ENCODE results near the gene CCDC120. TPM values are rescaled to one million over a fixed set of nuclear protein-coding genes. Genes with fewer than 3 reads are reported as not detected.
A peak's percentile ranks its signal among the peaks of the same experiment; 100 is the strongest.

CCDC120 gene
- total RNA-seq, 1 donor from 2014 or later, result 1.7 TPM

GRCh38 chrX:49089553-49089952, 30.8 kb downstream of the CCDC120 start:
- intact Hi-C loops (cut with DNase I), result no loop called here
- no peak for DNase-seq (ENCODE audit: low spot score)

- DNase-seq (ENCODE audit: low spot score), result no peak
- intact Hi-C loops (cut with DNase I), result no loop called here
Measured at GRCh38 chrX:49096419-49096818, 37.6 kb downstream of the CCDC120 start.

GRCh38 chrX:49100704-49101628, 42.2 kb downstream of the CCDC120 start:
- intact Hi-C loops (cut with DNase I), result no loop called here
- peak; percentile 95 for DNase-seq (ENCODE audit: low spot score)

- no peak for DNase-seq (ENCODE audit: low spot score)
- intact Hi-C loops (cut with DNase I), result no loop called here
Measured at GRCh38 chrX:49101629-49101984, 42.8 kb downstream of the CCDC120 start.

GRCh38 chrX:49102190-49102589, 43.4 kb downstream of the CCDC120 start:
- intact Hi-C loops (cut with DNase I), result no loop called here
- no peak for DNase-seq (ENCODE audit: low spot score)

GRCh38 chrX:49103637-49104036, 44.8 kb downstream of the CCDC120 start:
- DNase-seq (ENCODE audit: low spot score), result no peak
- intact Hi-C loops (cut with DNase I), result no loop called here

GRCh38 chrX:49106296-49106695, 47.5 kb downstream of the CCDC120 start:
- intact Hi-C loops (cut with DNase I), result no loop called here
- DNase-seq (ENCODE audit: low spot score), result no peak

- DNase-seq (ENCODE audit: low spot score), result no peak
- intact Hi-C loops (cut with DNase I), result no loop called here
Measured at GRCh38 chrX:49106930-49107329, 48.1 kb downstream of the CCDC120 start.

GRCh38 chrX:49108641-49109040, 49.8 kb downstream of the CCDC120 start:
- intact Hi-C loops (cut with DNase I), result no loop called here
- DNase-seq (ENCODE audit: low spot score), result no peak

- intact Hi-C loops (cut with DNase I), result no loop called here
- no peak for DNase-seq (ENCODE audit: low spot score)
Measured at GRCh38 chrX:49110417-49110816, 51.6 kb downstream of the CCDC120 start.

- intact Hi-C loops (cut with DNase I), result no loop called here
- DNase-seq (ENCODE audit: low spot score), result no peak
Measured at GRCh38 chrX:49111791-49112190, 53.0 kb downstream of the CCDC120 start.

GRCh38 chrX:49116076-49116475, 57.3 kb downstream of the CCDC120 start:
- intact Hi-C loops (cut with DNase I), result no loop called here
- DNase-seq (ENCODE audit: low spot score), result no peak

- intact Hi-C loops (cut with DNase I), result no loop called here
- no peak for DNase-seq (ENCODE audit: low spot score)
Measured at GRCh38 chrX:49116716-49117115, 57.9 kb downstream of the CCDC120 start.

GRCh38 chrX:49117581-49117980, 58.8 kb downstream of the CCDC120 start:
- DNase-seq (ENCODE audit: low spot score), result no peak
- intact Hi-C loops (cut with DNase I), result no loop called here

Other genes with a start within 250 kb of the CCDC120 start
- gene ERAS, start 232.5 kb upstream of the CCDC120 start, total RNA-seq, result not detected
- gene PCSK1N, start 223.4 kb upstream of the CCDC120 start, total RNA-seq, result 4.1 TPM
- gene TIMM17B, start 161.2 kb upstream of the CCDC120 start, total RNA-seq, result 49.8 TPM
- gene PQBP1, start 161.1 kb upstream of the CCDC120 start, total RNA-seq, result 42.2 TPM
- 13.0 TPM for gene SLC35A2, start 147.4 kb upstream of the CCDC120 start, total RNA-seq
- 2.7 TPM for gene PIM2, start 140.0 kb upstream of the CCDC120 start, total RNA-seq
- 29.1 TPM for gene OTUD5, start 101.4 kb upstream of the CCDC120 start, total RNA-seq
- 0.27 TPM for gene KCND1, start 87.2 kb upstream of the CCDC120 start, total RNA-seq
- gene GRIPAP1, start 56.7 kb upstream of the CCDC120 start, total RNA-seq, result 24.9 TPM
- 21.9 TPM for gene TFE3, start 15.6 kb upstream of the CCDC120 start, total RNA-seq
- gene PRAF2, start 15.0 kb downstream of the CCDC120 start, total RNA-seq, result 14.8 TPM
- gene WDR45, start 20.9 kb downstream of the CCDC120 start, total RNA-seq, result 68.1 TPM
- 18.7 TPM for gene GPKOW, start 64.7 kb downstream of the CCDC120 start, total RNA-seq
- gene MAGIX, start 103.8 kb downstream of the CCDC120 start, total RNA-seq, result 3.4 TPM
- 84.9 TPM for gene PLP2, start 112.9 kb downstream of the CCDC120 start, total RNA-seq
- gene PRICKLE3, start 127.4 kb downstream of the CCDC120 start, total RNA-seq, result 10.3 TPM
- 1.2 TPM for gene SYP, start 141.2 kb downstream of the CCDC120 start, total RNA-seq
- gene CACNA1F, start 174.3 kb downstream of the CCDC120 start, total RNA-seq, result 0.08 TPM
- 10.6 TPM for gene CCDC22, start 176.5 kb downstream of the CCDC120 start, total RNA-seq
- gene FOXP3, start 205.7 kb downstream of the CCDC120 start, total RNA-seq, result 0.11 TPM
- gene PPP1R3F, start 210.8 kb downstream of the CCDC120 start, total RNA-seq, result 23.4 TPM
- gene GAGE10, start 244.6 kb downstream of the CCDC120 start, total RNA-seq, result not detected

Data from cardiac septum (tissue), 1 donor.